Body of pancreas (tissue), 4 donors: ENCODE data around the gene CACNA2D4.

Experiments used
- CTCF ChIP-seq, 7 experiments: fragments of 450-650 bp in 4 of 7; fragments of 200-600 bp in 3 of 7; sonication (generic) in 3 of 7; IDR thresholded peaks; one replicate each; pipeline ENCODE4 v1.5.1; 2016 to 2019; ENCODE audit warnings: antibody characterized with exemption in 7 of 7
- POLR2A ChIP-seq, 3 donors: fragments of 450-650 bp; IDR thresholded peaks; one replicate each; pipeline ENCODE4 v1.6.1; 2016; ENCODE audit warnings: antibody characterized with exemption in 3 of 3, mild to moderate bottlenecking in 2 of 3

- TF ChIP-seq CTCF (IDR thresholded peaks at IDR 0.05) = no peak
- TF ChIP-seq POLR2A (IDR thresholded peaks at IDR 0.05) = no peak
Measured at GRCh38 chr12:1929985-1930802, 11.7 kb upstream of the CACNA2D4 start.
